Activated naive CD8-positive, alpha-beta T cell treated with anti-CD3 and anti-CD28 coated beads, Interleukin-2, amount 50 U/mL, for 24 hours (primary cell): Measurements from ENCODE around the gene RTL3.

Experiments
- ATAC-seq: fragments of 150-1000 bp; cut with Tn5 transposase; one replicate; pipeline ENCODE4 v1.10.0; 2021
- DNase-seq: peaks from one replicate; pipeline ENCODE4 v3.0.0; 2021
- H3K27ac Mint-ChIP-seq: one replicate; pipeline ENCODE4 v1.8.0; 2021; ENCODE audit warnings: mild to moderate bottlenecking, mixed read lengths
- H3K27me3 Mint-ChIP-seq: one replicate; pipeline ENCODE4 v1.8.0; 2021; ENCODE audit warnings: mixed read lengths
- H3K36me3 Mint-ChIP-seq: one replicate; pipeline ENCODE4 v1.8.0; 2021; ENCODE audit warnings: low read depth, mixed read lengths
- H3K4me1 Mint-ChIP-seq: one replicate; pipeline ENCODE4 v1.8.0; 2021; ENCODE audit warnings: mixed read lengths
- H3K4me3 Mint-ChIP-seq: one replicate; pipeline ENCODE4 v1.8.0; 2021; ENCODE audit warnings: mild to moderate bottlenecking, moderate library complexity, mixed read lengths
- H3K9me3 Mint-ChIP-seq: one replicate; pipeline ENCODE4 v1.8.0; 2021; ENCODE audit warnings: mixed read lengths

Gene RTL3

GRCh38 chrX:78658845-78659744 lies at the start of gene RTL3:
Gene RTL3, minus strand, starts transcription at chrX:78659328. Its CDS starts 908 bp downstream, at chrX:78658420.
- DNase-seq, result no peak
- ATAC-seq, result no peak
- Mint-ChIP-seq H3K4me1 (peaks cover 16% of the 10 kb centered on the region), H3K36me3 (no peaks in the 10 kb centered on the region), H3K27me3 (no peaks in the 10 kb centered on the region), H3K9me3 (no peaks in the 10 kb centered on the region), H3K27ac (no peak within 1 kb of the TSS), H3K4me3 (no peak within 1 kb of the TSS)

DNA sequence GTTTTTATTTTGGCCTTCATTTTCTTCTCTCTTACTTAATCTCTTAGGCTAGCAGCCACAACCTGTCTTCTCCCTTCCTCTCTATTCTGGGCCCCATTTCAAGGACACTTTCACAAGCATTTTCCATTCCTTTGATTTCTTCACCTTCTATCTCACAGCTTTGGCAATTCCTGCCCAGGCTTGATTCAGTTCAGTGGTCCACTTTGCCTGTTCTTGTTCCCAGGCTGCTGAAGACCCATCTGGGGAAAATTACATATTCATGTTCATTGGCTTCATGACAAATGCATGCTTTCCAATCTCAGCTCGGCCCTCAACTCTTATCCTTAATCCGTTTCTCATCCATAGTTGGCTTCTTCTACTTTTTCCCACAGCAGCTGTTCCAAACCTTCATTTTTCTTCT lies 49.7 kb upstream of the RTL3 start:
- H3K4me3 Mint-ChIP-seq, result no peak overlapping the region
- no peaks in the 10 kb centered on the region for H3K36me3 Mint-ChIP-seq
- no peak for ATAC-seq
- DNase-seq, result no peak
- no peaks in the 10 kb centered on the region for H3K4me1 Mint-ChIP-seq
- no peaks in the 10 kb centered on the region for H3K9me3 Mint-ChIP-seq
- H3K27me3 Mint-ChIP-seq, result no peaks in the 10 kb centered on the region
- H3K27ac Mint-ChIP-seq, result no peak overlapping the region

GRCh38 chrX:78708262-78708661 lies 49.1 kb upstream of the RTL3 start:
- Mint-ChIP-seq H3K27me3 (no peaks in the 10 kb centered on the region), H3K36me3 (no peaks in the 10 kb centered on the region)
- no peak for ATAC-seq

DNA sequence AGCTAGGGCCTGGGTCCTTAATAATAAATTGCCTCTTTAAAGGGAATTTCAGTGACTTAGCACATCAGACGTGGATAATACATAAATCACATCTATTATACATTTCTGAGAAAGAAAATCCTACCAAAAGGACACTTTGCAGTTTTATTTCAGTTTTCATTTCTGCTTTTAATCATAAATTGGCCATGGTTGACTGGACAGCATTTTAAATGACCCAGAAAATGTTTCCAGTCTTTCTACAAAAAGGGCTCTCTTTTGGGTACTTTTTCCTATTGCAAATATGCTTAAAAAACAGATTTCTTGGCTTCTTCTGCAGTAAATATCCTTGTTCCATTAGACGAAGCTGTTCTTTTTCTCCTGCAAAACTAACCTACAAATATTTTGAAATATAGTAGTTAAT lies 46.9 kb upstream of the RTL3 start:
- ATAC-seq, result no peak
- H3K4me3 Mint-ChIP-seq, result no peak overlapping the region
- H3K4me1 Mint-ChIP-seq, result no peaks in the 10 kb centered on the region
- no peak overlapping the region for H3K27ac Mint-ChIP-seq
- H3K9me3 Mint-ChIP-seq, result no peaks in the 10 kb centered on the region
- no peaks in the 10 kb centered on the region for H3K27me3 Mint-ChIP-seq
- no peaks in the 10 kb centered on the region for H3K36me3 Mint-ChIP-seq
- no peak for DNase-seq

More at GRCh38 chrX:78708262-78708661, 49.1 kb upstream of the RTL3 start:
- H3K9me3 Mint-ChIP-seq, result no peaks in the 10 kb centered on the region
- no peak for DNase-seq
- no peak overlapping the region for H3K4me3 Mint-ChIP-seq
- no peak overlapping the region for H3K27ac Mint-ChIP-seq
- H3K4me1 Mint-ChIP-seq, result no peaks in the 10 kb centered on the region

DNA sequence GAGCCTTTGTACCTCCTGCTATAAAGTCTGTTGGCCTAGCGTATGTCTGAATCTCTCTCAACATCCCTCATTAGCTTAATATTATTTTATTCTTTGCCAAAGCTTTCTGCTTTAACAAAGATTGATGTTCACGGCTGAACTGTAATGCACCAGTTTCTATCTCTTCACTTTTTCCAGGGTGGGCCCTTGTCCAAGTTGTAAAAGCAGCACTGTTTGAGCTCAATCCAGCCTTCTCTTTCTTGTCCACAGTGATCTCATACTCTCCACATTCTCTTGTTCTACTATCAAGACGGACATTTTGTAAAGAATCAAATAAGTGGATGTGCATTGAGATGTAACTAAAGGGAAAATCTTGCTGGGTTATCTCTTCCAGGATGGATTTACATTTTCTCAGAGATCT lies 34.4 kb upstream of the RTL3 start:
- no peaks in the 10 kb centered on the region for H3K27me3 Mint-ChIP-seq
- no peaks in the 10 kb centered on the region for H3K36me3 Mint-ChIP-seq
- H3K4me3 Mint-ChIP-seq, result no peak overlapping the region
- no peak for ATAC-seq
- no peak overlapping the region for H3K27ac Mint-ChIP-seq
- no peak for DNase-seq
- no peaks in the 10 kb centered on the region for H3K4me1 Mint-ChIP-seq
- H3K9me3 Mint-ChIP-seq, result no peaks in the 10 kb centered on the region

- ATAC-seq (no peak), DNase-seq (no peak)
- Mint-ChIP-seq H3K36me3 (no peaks in the 10 kb centered on the region), H3K9me3 (no peaks in the 10 kb centered on the region), H3K4me3 (no peak overlapping the region), H3K4me1 (no peaks in the 10 kb centered on the region), H3K27me3 (no peaks in the 10 kb centered on the region), H3K27ac (no peak overlapping the region)
Observed at GRCh38 chrX:78693012-78693411, 33.9 kb upstream of the RTL3 start.

DNA sequence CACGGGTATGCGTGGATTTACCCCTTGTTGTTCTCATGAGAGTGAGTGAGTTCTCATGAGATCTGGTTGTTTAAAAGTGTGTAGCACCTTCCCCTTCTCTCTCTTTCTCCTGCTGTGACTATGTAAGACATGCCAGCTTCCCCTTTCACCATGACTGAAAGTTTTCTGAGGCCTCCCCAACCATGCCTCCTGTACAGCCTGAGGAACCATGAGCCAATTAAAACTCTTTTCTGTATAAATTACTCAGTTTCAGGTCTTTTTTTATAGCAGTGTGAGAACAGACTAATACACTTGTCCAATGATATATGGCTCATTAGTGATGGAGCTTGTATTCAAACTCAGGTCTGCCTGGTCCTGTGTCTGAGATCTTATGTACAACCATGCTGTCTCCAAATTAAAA lies 28.5 kb upstream of the RTL3 start:
- Mint-ChIP-seq H3K36me3 (no peaks in the 10 kb centered on the region), H3K27ac (no peak overlapping the region), H3K9me3 (no peaks in the 10 kb centered on the region), H3K4me3 (no peak overlapping the region), H3K27me3 (no peaks in the 10 kb centered on the region), H3K4me1 (no peaks in the 10 kb centered on the region)
- DNase-seq (no peak), ATAC-seq (no peak)

- Mint-ChIP-seq H3K36me3 (no peaks in the 10 kb centered on the region), H3K4me3 (no peak overlapping the region), H3K27ac (no peak overlapping the region), H3K27me3 (no peaks in the 10 kb centered on the region), H3K9me3 (no peaks in the 10 kb centered on the region), H3K4me1 (no peaks in the 10 kb centered on the region)
- ATAC-seq (no peak), DNase-seq (no peak)
Observed at GRCh38 chrX:78673246-78673645, 14.1 kb upstream of the RTL3 start.

- H3K36me3 Mint-ChIP-seq, result no peaks in the 10 kb centered on the region
- H3K4me1 Mint-ChIP-seq, result no peaks in the 10 kb centered on the region
- no peak overlapping the region for H3K4me3 Mint-ChIP-seq
- H3K27ac Mint-ChIP-seq, result no peak overlapping the region
- H3K9me3 Mint-ChIP-seq, result peaks cover 6% of the 10 kb centered on the region
- DNase-seq (no peak), ATAC-seq (no peak)
- H3K27me3 Mint-ChIP-seq, result no peaks in the 10 kb centered on the region
Observed at GRCh38 chrX:78665342-78665741, 6.2 kb upstream of the RTL3 start.

DNA sequence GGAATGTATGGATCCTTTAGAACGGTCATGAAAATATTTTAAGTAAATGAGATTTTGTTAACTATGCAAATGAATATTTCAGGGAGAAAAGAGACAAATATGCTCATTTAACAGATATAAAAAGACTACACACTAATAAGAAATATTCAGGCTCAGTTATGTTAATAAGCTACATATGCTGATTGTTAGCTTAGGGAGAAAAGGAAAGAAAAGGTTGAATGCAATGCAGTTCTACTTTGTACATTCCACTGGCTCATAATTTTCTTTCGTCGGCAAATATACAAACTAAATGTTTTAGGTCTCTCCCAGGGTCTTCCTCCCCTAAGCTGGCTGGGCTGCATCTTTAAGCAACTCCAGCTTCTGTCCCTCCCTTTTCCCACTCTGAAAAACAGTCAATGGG lies 2.7 kb upstream of the RTL3 start:
- Mint-ChIP-seq H3K4me1 (peaks cover 16% of the 10 kb centered on the region), H3K27me3 (no peaks in the 10 kb centered on the region), H3K27ac (no peak overlapping the region), H3K9me3 (peaks cover 6% of the 10 kb centered on the region), H3K36me3 (no peaks in the 10 kb centered on the region), H3K4me3 (no peak overlapping the region)
- DNase-seq (no peak), ATAC-seq (no peak)

- Mint-ChIP-seq H3K9me3 (no peaks in the 10 kb centered on the region), H3K4me1 (peaks cover 16% of the 10 kb centered on the region), H3K36me3 (no peaks in the 10 kb centered on the region), H3K27ac (no peak overlapping the region), H3K27me3 (no peaks in the 10 kb centered on the region), H3K4me3 (no peak overlapping the region)
- DNase-seq (no peak), ATAC-seq (no peak)
Observed at GRCh38 chrX:78659955-78660354, 827 bp upstream of the RTL3 start.

DNA sequence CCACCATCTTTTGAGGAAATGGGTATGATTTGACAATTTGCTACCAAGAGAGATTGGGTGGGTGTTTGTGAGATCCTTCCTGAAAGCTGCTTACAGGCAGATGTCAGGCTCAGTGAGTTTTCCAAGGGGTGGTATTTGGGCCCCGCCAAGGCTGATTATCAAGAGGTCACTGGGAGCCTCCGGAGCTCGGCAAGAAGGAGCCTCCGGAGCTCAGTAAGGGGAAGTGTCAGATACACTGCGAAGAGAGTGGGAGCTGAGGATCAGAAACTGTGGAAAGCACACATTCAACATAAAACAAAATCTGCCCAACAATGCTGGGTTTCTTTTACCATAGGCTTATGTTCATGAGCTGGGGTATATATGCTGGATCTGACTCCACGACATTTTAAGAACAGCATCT lies 714 bp downstream of the RTL3 start:
- no peaks in the 10 kb centered on the region for H3K27me3 Mint-ChIP-seq
- no peak for DNase-seq
- no peaks in the 10 kb centered on the region for H3K9me3 Mint-ChIP-seq
- no peak for ATAC-seq
- no peak overlapping the region for H3K27ac Mint-ChIP-seq
- no peak overlapping the region for H3K4me3 Mint-ChIP-seq
- no peaks in the 10 kb centered on the region for H3K36me3 Mint-ChIP-seq
- H3K4me1 Mint-ChIP-seq, result peaks cover 16% of the 10 kb centered on the region

DNA sequence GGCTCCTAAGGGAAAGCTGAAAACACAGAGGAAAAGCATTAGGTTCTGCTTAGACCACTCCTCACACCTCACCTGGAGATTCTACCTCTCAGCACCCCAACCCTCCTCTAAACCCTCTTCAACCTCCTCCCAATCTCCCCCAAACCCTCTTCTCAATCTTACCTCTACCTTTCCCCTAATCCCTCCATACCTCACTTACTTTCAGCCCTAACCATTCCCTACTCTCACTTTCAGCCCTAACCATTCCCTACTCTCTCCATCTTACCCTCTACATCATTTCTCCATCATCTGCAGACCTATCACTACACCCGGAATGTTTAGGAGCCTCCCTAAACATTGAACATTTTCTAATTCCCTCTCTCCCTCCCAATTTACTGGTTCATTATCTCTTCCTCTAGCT lies 3.5 kb downstream of the RTL3 start:
- Mint-ChIP-seq H3K4me3 (no peak overlapping the region), H3K27me3 (no peaks in the 10 kb centered on the region), H3K9me3 (no peaks in the 10 kb centered on the region), H3K36me3 (no peaks in the 10 kb centered on the region), H3K4me1 (peaks cover 35% of the 10 kb centered on the region), H3K27ac (no peak overlapping the region)
- DNase-seq, result no peak
- ATAC-seq, result no peak

DNA sequence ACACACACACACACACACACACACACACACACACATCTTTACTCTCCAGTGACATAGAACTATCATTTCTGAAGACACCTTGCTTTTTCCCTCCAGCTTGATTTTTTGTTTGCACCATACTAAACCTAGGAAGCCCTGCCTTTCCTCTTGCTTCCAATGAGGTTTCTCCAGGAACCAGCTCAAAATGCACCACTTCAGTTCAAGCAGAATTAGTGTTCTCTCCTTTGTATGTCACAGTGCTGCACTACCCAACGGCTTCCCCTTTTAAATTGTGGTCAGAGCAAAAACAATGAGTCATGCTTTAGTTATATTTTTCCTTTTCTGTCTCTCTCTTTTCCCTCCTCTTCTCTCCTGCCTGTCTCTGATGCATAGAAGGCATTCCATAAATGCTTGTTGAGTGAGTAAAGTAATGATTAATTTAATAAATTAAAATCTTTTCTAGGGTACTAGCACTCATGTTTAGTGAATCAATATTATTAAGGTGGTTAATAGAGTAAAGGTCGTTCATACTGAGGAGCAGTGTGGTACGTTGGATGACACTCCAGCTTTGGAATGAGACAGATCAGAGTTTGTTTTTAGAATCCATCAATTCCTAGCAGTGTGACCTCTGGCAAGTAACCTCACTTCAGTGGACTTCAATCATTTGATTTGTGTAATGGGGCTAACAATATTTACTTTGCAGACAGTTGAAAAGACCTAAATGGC lies 5.9 kb downstream of the RTL3 start:
- DNase-seq (no peak), ATAC-seq (peak; percentile 72)
- H3K27ac Mint-ChIP-seq, result no peak overlapping the region

DNA sequence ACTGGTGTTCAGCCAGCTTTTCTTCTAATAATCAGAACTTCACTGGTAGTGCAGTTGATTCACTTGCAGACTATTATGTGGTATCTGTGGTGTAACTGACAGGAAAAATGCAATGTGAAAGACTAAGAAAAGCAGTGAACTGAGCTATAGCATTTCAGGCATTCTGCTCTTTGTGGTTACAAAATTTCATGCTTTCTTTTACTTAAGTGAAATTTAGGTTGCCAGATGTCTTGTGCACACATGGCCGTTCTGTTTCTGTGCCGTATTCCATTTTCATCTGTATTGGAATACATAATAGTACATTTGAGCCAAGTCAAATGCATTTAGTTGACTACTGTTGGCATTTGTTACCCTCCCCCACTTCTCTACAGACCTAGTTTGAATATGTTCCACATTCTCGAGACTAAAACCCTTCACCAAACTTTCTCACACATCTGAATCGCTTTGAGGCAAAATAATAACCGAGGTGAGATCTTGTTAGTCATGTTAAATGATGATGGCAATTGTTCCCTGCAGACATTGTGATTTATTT lies 8.2 kb downstream of the RTL3 start:
- ATAC-seq (peak; percentile 77), DNase-seq (no peak)
- Mint-ChIP-seq H3K4me3 (peak overlapping the region; percentile 65), H3K9me3 (peaks cover 16% of the 10 kb centered on the region), H3K27me3 (peaks cover 4% of the 10 kb centered on the region), H3K4me1 (peaks cover 26% of the 10 kb centered on the region), H3K36me3 (no peaks in the 10 kb centered on the region), H3K27ac (peak overlapping the region; percentile 77)

More for the DNA sequence above, 5.9 kb downstream of the RTL3 start:
- peaks cover under 1% of the 10 kb centered on the region for H3K9me3 Mint-ChIP-seq
- peaks cover 28% of the 10 kb centered on the region for H3K4me1 Mint-ChIP-seq
- no peaks in the 10 kb centered on the region for H3K36me3 Mint-ChIP-seq
- peak overlapping the region; percentile 22 for H3K4me3 Mint-ChIP-seq
- H3K27me3 Mint-ChIP-seq, result no peaks in the 10 kb centered on the region
